ENCODE results near the gene ZMAT5.

Gene ZMAT5

GRCh38 chr22:29704528-29705285, 62.1 kb downstream of the ZMAT5 start:
- peak; percentile 54 for DNase-seq

GRCh38 chr22:29703569-29704195, 63.1 kb downstream of the ZMAT5 start:
- DNase-seq = no peak

GRCh38 chr22:29702931-29703501, 63.8 kb downstream of the ZMAT5 start:
- DNase-seq = peak; percentile 85

GRCh38 chr22:29702000-29702930, 64.5 kb downstream of the ZMAT5 start:
- DNase-seq = no peak

GRCh38 chr22:29701155-29701999, 65.4 kb downstream of the ZMAT5 start:
- no peak for DNase-seq

GRCh38 chr22:29700900-29701154, 66.0 kb downstream of the ZMAT5 start:
- DNase-seq = no peak

- DNase-seq = peak; percentile 36
Measured at GRCh38 chr22:29700206-29700899, 66.5 kb downstream of the ZMAT5 start.

GRCh38 chr22:29697853-29698598, 68.8 kb downstream of the ZMAT5 start:
- DNase-seq = no peak

- peak; percentile 83 for DNase-seq
Measured at GRCh38 chr22:29695129-29695926, 71.5 kb downstream of the ZMAT5 start.

- DNase-seq = no peak
Measured at GRCh38 chr22:29693671-29694070, 73.1 kb downstream of the ZMAT5 start.

- DNase-seq = no peak
Measured at GRCh38 chr22:29693161-29693560, 73.6 kb downstream of the ZMAT5 start.

- no peak for DNase-seq
Measured at GRCh38 chr22:29692327-29692640, 74.5 kb downstream of the ZMAT5 start.

- DNase-seq = no peak
Measured at GRCh38 chr22:29691636-29692326, 75.0 kb downstream of the ZMAT5 start.

- DNase-seq = no peak
Measured at GRCh38 chr22:29690476-29690875, 76.3 kb downstream of the ZMAT5 start.

GRCh38 chr22:29689880-29690213, 77.0 kb downstream of the ZMAT5 start:
- peak; percentile 70 for DNase-seq

GRCh38 chr22:29689206-29689879, 77.5 kb downstream of the ZMAT5 start:
- no peak for DNase-seq

GRCh38 chr22:29684244-29684643, 82.6 kb downstream of the ZMAT5 start:
- no peak for DNase-seq

- no peak for DNase-seq
Measured at GRCh38 chr22:29683536-29683935, 83.3 kb downstream of the ZMAT5 start.
